ENCODE data around the gene ARPC5L.

Gene ARPC5L

GRCh38 chr9:124853605-124854143 lies 8.3 kb upstream of the ARPC5L start:
- DNase-seq (ENCODE audit: low read depth) = no peak
- TF ChIP-seq, protein P1, sequence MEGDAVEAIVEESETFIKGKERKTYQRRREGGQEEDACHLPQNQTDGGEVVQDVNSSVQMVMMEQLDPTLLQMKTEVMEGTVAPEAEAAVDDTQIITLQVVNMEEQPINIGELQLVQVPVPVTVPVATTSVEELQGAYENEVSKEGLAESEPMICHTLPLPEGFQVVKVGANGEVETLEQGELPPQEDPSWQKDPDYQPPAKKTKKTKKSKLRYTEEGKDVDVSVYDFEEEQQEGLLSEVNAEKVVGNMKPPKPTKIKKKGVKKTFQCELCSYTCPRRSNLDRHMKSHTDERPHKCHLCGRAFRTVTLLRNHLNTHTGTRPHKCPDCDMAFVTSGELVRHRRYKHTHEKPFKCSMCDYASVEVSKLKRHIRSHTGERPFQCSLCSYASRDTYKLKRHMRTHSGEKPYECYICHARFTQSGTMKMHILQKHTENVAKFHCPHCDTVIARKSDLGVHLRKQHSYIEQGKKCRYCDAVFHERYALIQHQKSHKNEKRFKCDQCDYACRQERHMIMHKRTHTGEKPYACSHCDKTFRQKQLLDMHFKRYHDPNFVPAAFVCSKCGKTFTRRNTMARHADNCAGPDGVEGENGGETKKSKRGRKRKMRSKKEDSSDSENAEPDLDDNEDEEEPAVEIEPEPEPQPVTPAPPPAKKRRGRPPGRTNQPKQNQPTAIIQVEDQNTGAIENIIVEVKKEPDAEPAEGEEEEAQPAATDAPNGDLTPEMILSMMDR (conservative IDR thresholded peaks at IDR 0.05; ENCODE audit: low read length) = no peak
- peak overlapping the region; percentile 63 for H3K4me3 ChIP-seq (ENCODE audit: low read length)

- H3K4me3 ChIP-seq (ENCODE audit: low read length) = no peak overlapping the region
- no peak for DNase-seq (ENCODE audit: low read depth)
- TF ChIP-seq, protein P1 (conservative IDR thresholded peaks at IDR 0.05; ENCODE audit: low read length) = no peak
Observed at GRCh38 chr9:124854161-124854560, 7.8 kb upstream of the ARPC5L start.

- H3K4me3 ChIP-seq (ENCODE audit: low read length) = no peak overlapping the region
- TF ChIP-seq, protein P1 (conservative IDR thresholded peaks at IDR 0.05; ENCODE audit: low read length) = no peak
- no peak for DNase-seq (ENCODE audit: low read depth)
Observed at GRCh38 chr9:124854822-124855221, 7.1 kb upstream of the ARPC5L start.

- no peak for DNase-seq (ENCODE audit: low read depth)
- TF ChIP-seq, protein P1 (conservative IDR thresholded peaks at IDR 0.05; ENCODE audit: low read length) = no peak
- H3K4me3 ChIP-seq (ENCODE audit: low read length) = no peak overlapping the region
Observed at GRCh38 chr9:124855566-124855943, 6.4 kb upstream of the ARPC5L start.

- no peak overlapping the region for H3K4me3 ChIP-seq (ENCODE audit: low read length)
- DNase-seq (ENCODE audit: low read depth) = no peak
- TF ChIP-seq, protein P1 (conservative IDR thresholded peaks at IDR 0.05; ENCODE audit: low read length) = peak; percentile 39
Observed at GRCh38 chr9:124855944-124856765, 5.8 kb upstream of the ARPC5L start.

GRCh38 chr9:124857533-124858162 lies 4.3 kb upstream of the ARPC5L start:
- H3K4me3 ChIP-seq (ENCODE audit: low read length) = no peak overlapping the region
- TF ChIP-seq, protein P1 (conservative IDR thresholded peaks at IDR 0.05; ENCODE audit: low read length) = no peak
- no peak for DNase-seq (ENCODE audit: low read depth)
